NCI-H1930 (cell line): ENCODE data around the gene MYOM1.
"Not testable (repeated sequence)": the region's sequence is repeated elsewhere in the genome, so short reads cannot be mapped to it uniquely, and the experiment has no call there.

Experiments
- DNase-seq, 2 experiments: peaks; one replicate each; lab custom pipeline; 2025; lab: John Stamatoyannopoulos, UW

The MYOM1 gene

DNA sequence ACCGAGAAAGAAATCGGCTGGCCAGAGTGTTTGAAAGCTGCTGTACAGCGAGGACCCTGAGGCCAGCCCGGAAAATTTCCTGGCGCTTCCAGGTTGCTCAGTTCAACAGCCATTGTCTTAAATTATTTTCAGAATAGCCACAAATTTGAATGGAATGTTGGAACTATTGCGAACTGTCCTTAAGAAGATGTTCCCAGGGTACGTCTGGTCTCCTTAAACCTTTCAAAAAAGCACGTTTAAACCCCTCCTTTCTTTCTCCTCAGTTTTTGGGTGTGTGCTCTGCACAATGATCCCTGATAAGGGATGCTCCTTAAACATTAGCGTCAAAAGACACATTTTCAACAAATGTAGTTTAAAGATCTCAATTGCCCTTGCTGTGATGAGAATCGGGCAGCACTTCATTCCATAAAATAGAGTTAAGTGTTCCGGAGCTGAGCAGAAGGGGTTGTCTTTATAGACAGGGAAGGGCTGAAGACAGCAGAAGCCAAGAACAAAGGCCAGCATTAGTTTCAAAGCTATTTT lies 192.3 kb downstream of the MYOM1 start:
- DNase-seq: no peak

DNA sequence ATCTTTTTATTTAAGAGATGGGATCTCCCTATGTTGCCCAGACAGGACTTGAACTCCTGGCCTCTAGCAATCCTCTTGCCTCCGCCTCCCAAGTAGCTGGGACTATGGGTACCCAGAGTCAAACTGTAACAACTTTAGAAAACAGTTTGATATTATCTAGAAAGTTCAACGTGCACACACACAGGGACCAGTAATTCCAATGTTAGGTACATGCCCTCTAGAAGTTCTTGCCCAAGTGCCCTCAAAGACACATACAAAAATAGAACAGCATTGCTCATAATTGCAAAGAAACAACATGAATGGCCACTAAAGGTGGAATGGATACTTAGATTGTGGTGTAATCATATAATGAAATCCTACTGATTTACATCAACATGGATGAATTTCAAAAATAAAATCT lies 194.2 kb downstream of the MYOM1 start:
- DNase-seq: no peak

DNA sequence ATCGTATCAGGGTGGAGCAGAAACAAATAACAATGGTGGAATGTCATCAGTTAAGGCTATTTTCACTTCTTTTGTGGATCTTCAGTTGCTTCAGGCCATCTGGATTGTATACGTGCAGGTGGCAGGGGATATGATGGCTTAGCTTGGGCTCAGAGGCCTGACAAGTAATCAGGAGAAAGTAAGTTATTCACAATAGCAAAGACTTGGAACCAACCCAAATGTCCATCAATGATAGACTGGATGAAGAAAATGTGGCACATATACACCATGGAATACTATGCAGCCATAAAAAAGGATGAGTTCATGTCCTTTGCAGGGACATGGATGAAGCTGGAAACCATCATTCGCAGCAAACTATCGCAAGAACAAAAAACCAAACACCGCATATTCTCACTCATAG lies 196.2 kb downstream of the MYOM1 start:
- DNase-seq: not testable (repeated sequence)
